HG02759 (cell line): ENCODE results near the gene RAB7A.
"Not testable (repeated sequence)": the region's sequence is repeated elsewhere in the genome, so short reads cannot be mapped to it uniquely, and the experiment has no call there.

Experiments used
- ATAC-seq: cut with Tn5 transposase; IDR thresholded peaks from one replicate; pipeline ENCODE4 v1.9.1; 2021; ENCODE audit warnings: mild to moderate bottlenecking, moderate library complexity; ENCODE audit not compliant: unreplicated experiment

The RAB7A gene

DNA sequence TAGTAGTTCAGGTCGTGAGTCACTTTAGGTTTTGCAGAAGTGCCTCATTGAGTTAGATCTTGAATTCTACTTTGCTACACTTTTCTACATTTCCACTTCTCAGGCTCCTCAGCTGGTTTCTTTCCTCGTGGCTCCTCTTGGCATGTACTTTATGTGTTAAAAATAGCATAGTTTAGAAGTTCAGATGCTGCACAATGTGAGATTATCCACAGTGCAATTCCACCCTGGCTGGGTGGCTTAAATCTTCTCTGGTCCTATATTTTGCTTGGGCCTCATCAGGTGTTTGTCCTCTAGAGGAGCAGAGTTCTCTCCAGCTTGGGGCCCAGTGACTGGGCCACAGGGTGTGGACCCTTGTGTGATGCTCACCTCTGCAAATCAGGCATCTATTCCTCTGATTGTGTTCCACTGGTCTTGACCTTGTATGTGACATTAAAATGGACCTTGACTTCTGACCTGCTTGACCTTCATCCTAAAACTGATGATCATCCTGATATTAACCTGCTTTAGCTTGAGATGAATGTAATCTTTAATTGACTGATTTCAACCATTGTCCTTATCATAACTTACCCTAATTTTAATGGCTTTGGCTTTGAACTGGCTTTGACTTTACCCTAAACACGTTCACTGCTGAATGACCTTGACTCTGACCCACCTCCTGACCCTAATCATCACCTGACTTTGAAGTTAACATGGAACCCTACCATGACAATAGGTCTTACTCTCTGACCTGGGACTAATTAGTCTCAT lies 89.5 kb downstream of the RAB7A start:
- no peak for ATAC-seq

GRCh38 chr3:128818186-128818787 lies 92.3 kb downstream of the RAB7A start:
- ATAC-seq = no peak

DNA sequence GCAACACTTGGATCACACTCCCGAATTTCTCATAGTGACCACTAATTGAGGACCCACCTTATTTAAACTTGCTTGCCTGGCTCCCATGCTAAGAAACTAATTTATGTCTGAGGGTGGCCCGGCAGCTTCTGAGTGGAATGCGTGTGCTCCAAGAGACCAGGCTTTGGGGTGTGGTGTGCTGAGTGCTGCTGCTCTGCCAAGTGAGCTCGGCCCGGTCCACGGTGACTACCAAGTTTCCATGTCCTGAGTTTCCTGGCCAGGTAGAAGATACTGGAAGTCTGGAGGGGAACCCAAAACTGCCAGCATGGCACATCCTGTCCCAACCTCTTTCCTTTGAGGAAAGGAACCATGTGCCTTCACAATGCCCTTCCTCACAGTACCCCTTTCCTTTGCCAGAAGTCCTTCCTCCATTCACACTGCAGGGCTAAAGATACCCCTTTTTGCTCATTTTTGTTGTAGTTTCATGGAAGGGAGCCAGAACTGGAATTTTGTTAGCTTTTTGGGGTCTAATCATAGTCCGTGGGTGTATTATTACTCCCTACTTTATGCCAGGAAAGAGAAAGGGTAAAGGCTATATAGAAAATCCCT lies 94.4 kb downstream of the RAB7A start:
- ATAC-seq = no peak

DNA sequence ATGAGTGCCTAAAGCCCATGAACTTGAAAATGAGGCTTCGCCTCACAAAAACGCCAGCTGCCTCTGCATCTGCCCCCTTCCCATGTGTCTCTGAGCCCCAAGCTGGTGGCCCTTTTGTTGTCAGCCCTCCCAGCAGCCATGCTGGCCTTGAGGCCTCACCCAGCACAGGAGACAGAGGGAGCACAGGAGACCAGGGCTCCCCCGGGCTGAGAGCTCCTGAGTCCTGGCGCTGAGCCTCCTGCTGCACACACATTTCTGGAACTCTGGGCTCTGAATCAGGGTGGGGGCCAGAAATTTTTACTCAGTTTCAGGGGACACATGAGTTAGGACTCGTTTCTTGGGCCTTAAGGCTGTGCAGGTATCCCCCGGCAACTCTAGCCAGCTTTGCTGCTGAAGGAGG lies 97.0 kb downstream of the RAB7A start:
- no peak for ATAC-seq

DNA sequence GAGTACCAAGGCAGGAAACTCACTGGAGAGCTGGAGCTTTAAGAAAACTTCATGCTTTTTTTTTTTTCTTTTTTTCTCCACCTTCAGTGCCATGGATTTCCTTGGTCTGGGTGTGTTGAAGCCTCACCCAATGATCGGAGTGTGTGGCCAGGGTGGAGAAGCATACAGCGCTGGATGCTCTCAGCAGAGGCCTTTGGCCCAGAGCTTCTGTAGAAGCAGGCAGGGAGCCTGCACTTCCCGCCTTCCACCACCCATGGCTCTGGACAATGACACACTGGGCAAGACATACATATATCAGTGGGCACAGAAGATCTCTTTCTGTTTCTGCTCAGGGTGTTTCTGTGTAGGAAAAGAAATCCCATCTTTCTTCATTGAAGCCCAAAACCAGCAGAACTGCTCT lies 97.6 kb downstream of the RAB7A start:
- no peak for ATAC-seq

DNA sequence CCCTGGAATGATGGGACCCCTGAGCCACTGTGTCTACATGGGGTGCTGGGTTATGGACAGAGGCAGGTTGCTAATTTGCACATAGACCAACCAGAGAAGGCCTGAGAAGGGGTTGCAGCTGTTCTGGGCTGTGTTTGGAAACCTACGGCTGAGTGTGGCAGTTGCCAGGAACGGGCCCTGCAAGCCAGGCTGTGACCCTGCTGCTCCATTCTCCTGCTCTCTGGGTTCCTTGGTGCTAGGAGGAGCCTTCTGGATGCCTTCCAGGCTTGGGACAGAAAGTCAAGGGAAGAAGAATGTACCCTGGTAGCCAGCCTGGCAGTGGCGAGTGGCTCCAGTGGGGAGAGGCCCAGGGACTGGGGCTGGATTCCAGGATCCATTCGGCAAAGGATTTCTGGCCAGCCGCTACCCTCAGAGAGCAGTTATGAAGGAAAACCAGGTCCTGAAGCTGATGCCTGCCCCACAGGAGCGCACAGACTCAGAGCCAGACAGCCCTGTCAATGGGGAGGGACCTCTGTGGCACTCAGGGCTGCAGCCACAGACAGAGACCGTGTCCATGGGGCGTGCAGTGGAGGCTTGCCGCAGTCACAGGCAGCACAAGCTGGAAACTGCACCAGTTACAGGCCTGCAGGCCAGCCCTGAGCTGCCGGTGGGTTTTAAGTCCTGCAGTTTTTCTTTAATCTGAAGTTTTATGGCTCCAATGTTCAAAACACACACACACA lies 98.3 kb downstream of the RAB7A start:
- ATAC-seq = no peak

DNA sequence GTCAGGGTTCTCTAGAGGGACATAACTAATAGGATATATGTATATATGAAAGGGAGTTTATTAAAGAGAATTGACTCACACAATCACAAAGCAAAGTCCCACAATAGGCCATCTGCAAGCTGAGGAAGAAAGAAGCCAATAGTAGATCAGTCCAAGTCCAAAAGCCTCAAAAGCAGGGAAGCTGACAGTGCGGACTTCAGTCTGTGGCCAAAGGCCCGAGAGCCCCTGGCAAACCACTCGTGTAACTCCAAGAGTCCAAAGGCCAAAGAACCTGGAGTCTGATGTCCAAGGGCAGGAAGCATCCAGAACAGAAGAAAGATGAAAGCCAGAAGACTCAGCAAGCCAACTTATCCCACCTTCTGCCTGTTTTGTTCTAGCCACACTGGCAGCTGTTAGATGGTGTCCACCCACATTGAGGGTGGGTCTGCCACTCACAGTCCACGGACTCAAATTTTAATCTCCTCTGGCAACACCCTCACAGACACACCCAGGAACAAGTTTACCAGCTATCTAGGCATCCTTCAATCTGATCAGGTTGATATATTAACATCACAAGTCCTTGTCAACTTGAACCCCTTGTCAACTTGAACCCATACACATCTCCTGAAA lies 99.2 kb downstream of the RAB7A start:
- ATAC-seq = no peak

- ATAC-seq = not testable (repeated sequence)
Measured at GRCh38 chr3:128829087-128829486, 103.1 kb downstream of the RAB7A start.

GRCh38 chr3:128829925-128830625 lies 104.1 kb downstream of the RAB7A start:
- not testable (repeated sequence) for ATAC-seq

DNA sequence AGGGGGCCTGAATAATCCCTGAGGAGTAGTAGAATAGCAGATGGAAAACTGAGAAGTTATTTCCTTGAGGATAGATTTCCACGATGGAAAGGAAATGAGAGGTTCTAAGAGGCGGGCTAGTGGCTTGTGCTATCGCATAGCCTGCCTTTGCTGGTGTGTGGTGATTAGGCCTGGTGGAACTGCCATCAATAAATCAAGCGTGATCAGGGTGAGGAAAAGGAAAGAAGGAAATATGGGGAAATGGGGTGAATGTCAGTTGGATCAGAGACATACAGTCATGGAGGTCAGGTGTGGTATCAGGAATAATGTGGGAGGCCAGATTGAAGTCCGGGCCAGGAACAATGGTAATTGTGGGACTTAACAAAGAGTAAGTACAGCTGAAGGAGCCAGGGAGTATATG lies 104.8 kb downstream of the RAB7A start:
- ATAC-seq = not testable (repeated sequence)

GRCh38 chr3:128832979-128833378 lies 107.0 kb downstream of the RAB7A start:
- ATAC-seq = not testable (repeated sequence)

DNA sequence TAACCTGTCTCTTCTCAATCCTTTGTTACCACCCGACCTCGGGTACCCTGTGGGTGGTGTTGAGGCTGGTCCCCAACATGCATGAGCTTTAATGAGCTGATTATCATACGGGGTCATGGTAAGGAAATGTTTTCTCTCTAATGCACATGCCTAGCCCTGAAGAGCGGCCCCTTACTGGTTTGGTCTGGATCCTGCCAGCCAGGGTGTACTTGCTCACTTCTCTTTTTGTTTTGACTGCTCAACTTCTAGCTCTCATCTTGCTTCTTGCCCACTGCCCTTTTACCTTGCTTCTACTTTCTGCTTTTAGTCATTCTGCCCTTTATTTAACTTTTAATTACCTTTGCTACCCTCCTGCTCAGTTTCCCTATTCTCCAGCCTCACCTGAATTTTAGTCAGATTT lies 109.1 kb downstream of the RAB7A start:
- ATAC-seq = no peak

DNA sequence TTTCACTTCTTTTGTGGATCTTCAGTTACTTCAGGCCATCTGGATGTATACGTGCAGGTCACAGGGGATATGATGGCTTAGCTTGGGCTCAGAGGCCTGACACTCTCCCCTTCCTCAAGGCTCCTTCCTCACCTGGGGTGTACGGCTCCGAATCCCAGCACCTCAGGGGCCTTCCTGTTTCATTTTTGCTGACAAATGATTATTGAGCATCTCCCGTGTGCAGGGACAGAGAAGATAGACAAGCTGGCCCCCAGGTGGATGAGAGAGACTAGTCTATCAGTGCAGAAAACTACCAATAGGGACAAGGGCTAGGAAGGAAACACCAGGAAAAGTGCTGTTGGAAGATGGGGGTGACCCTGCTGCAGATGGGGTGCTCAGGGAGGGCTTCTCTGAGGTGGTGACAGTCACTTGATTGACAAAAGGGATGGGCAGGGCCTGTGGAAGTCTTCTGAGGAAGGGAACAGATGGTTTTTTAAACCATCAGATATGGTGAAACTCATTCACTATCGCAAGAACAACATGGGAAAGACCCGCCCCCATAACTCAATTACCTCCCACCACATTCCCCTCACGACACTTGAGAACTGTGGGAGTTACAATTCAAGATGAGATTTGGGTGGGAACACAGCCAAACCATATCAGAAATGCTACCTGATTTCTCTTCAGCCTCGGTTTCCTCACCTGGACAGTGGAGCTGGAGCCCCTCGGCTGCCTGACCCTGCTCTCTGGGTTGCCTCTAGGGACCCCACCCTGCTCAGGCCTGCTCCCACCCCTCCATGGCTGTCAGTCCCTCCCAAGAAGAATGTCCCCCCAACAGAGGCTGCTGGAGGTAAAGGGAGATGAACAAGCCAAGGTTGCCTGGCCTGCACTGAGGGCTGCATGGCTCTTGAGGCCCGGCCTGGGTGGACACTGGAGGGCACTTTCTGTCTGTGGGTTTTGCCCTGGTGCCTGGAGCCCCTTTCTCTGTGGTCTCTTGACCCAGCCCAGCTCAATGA lies 116.2 kb downstream of the RAB7A start:
- no peak for ATAC-seq

- ATAC-seq = no peak
Measured at GRCh38 chr3:128844502-128844901, 118.5 kb downstream of the RAB7A start.

DNA sequence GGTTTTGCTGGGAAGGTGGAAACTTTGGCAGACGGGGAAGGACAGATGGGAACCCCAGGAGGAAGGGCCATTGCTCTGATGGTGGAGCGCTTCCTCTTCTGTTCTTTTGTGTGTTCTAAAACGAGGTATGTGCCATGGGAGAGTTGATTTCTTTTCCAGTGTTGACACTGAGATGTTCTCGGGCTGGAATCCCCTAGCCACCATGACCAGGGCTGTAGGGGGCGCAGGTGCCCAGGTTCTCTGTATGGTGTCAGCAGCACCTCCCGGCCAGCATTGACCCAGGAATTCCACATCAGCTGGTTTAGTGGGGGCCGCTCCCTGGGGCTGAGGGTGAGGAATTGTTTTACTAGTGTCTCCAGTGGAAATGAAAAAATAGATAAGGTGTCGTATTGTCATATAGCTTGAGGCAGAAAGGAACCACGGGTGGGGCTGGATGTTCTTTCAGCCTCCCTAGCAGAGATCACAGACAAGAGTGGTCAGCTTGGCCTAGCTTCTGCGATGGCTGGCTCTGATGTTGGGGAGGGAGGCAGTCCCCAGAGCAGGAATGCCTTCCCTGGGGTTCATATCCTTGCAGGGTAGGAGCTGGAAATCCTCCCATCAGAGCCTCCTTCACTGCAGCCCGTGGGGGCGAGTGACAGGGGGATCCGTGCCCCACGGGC lies 119.3 kb downstream of the RAB7A start:
- ATAC-seq = no peak

GRCh38 chr3:128845778-128846485 lies 119.9 kb downstream of the RAB7A start:
- peak; percentile 84 for ATAC-seq

GRCh38 chr3:128846486-128846891 lies 120.5 kb downstream of the RAB7A start:
- ATAC-seq = peak; percentile 6

DNA sequence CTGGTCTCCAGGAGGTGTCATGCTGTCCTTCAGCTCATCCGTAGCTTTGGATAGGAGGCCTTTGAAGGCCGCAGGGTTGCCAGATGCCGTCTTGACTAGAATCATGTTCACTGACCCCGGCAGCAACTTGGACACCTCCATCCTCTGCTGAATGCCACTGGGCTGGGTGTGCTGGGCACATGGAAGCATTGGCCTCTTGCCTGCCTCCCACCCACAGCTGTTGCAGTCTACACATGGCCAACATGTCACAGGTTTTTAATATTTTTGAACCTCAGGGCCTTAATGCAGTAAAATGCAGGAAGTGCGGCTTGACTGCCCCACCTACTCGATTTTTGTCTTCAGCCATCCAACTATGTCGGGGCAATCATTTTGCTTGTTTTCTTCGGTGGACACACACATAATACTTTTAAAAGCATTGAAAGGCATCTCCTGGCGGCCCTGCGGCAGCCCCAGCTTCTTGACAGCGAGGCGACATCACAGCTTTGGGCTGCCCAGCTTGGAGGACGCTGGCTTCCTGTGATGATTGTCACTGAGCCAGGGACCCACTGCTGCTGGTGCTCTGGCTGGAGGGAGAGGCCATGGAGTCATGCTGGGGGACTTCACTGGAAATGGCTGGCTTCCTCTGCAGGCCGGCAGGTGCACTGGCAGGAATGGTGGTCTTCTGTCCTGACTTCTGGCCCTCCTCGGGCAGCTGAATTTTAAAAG lies 121.8 kb downstream of the RAB7A start:
- ATAC-seq = no peak
